Muscle of back (tissue), 10 donors: ENCODE results near the gene R3HDM2. TPM values are rescaled to one million over a fixed set of nuclear protein-coding genes. Genes with fewer than 3 reads are reported as not detected.

Source experiments
- polyA plus RNA-seq, 10 donors: library from polyadenylated mRNA; unstranded; fragments of 120-200 nt; gene quantifications; one replicate each; pipeline ENCODE4 v1.2.1, GENCODE V29; 2013; ENCODE audit not compliant: insufficient read length in 10 of 10

Gene R3HDM2
- polyA plus RNA-seq, 10 donors, result 33.2 to 59.4 (median 49.1) TPM

Other genes with a start within 250 kb of the R3HDM2 start
- 1 to 10 TPM; 1.7 to 5.1 (median 2.1) TPM for gene NXPH4, start 214.2 kb downstream of the R3HDM2 start, polyA plus RNA-seq
- gene SHMT2, start 201.3 kb downstream of the R3HDM2 start, polyA plus RNA-seq, result 10 to 100 TPM; 50.2 to 76.8 (median 63.3) TPM
- 100 to 1,000 TPM; 248 to 457 (median 368) TPM for gene STAC3, start 179.9 kb downstream of the R3HDM2 start, polyA plus RNA-seq
- under 1 TPM in 8 of 10 donors, not detected in 2; 0.12 to 0.42 (median 0.20) TPM for gene INHBC, start 3.7 kb upstream of the R3HDM2 start, polyA plus RNA-seq
- gene INHBE, start 24.3 kb upstream of the R3HDM2 start, polyA plus RNA-seq, result 1 to 10 TPM in 9 of 10 donors, under 1 TPM in 1; 0.83 to 4.6 (median 2.3) TPM
- 10 to 100 TPM in 5 of 10 donors, 1 to 10 TPM in 5; 6.4 to 18.4 (median 10.7) TPM for gene GLI1, start 28.7 kb upstream of the R3HDM2 start, polyA plus RNA-seq
- 10 to 100 TPM in 1 of 10 donors, 1 to 10 TPM in 9; 3.5 to 10.6 (median 6.6) TPM for gene ARHGAP9, start 48.8 kb upstream of the R3HDM2 start, polyA plus RNA-seq
- gene MARS1, start 57.0 kb upstream of the R3HDM2 start, polyA plus RNA-seq, result 100 to 1,000 TPM in 2 of 10 donors, 10 to 100 TPM in 8; 72.4 to 114 (median 90.8) TPM
- gene DDIT3, start 89.5 kb upstream of the R3HDM2 start, polyA plus RNA-seq, result 10 to 100 TPM in 9 of 10 donors, 1 to 10 TPM in 1; 9.9 to 13.4 (median 11.4) TPM
- 10 to 100 TPM; 29.4 to 50.0 (median 36.5) TPM for gene MBD6, start 91.8 kb upstream of the R3HDM2 start, polyA plus RNA-seq
- gene DCTN2, start 116.1 kb upstream of the R3HDM2 start, polyA plus RNA-seq, result 100 to 1,000 TPM; 131 to 157 (median 148) TPM
- gene KIF5A, start 119.0 kb upstream of the R3HDM2 start, polyA plus RNA-seq, result under 1 TPM in 9 of 10 donors, not detected in 1; 0.08 to 0.46 (median 0.17) TPM
- gene PIP4K2C, start 160.1 kb upstream of the R3HDM2 start, polyA plus RNA-seq, result 10 to 100 TPM; 10.4 to 16.0 (median 11.4) TPM
- gene DTX3, start 173.8 kb upstream of the R3HDM2 start, polyA plus RNA-seq, result 10 to 100 TPM; 21.8 to 42.7 (median 26.5) TPM
- gene ARHGEF25, start 180.4 kb upstream of the R3HDM2 start, polyA plus RNA-seq, result 10 to 100 TPM; 30.5 to 47.9 (median 37.8) TPM
- 1 to 10 TPM; 1.5 to 3.1 (median 2.6) TPM for gene B4GALNT1, start 202.2 kb upstream of the R3HDM2 start, polyA plus RNA-seq